HG03469 (cell line): ENCODE data around the gene NAGS.
"Not testable (repeated sequence)": the region's sequence is repeated elsewhere in the genome, so short reads cannot be mapped to it uniquely, and the experiment has no call there.

Experiments
- ATAC-seq: cut with Tn5 transposase; IDR thresholded peaks from one replicate; pipeline ENCODE4 v1.9.1; 2021; ENCODE audit warnings: mild to moderate bottlenecking, moderate library complexity, moderate number of reproducible peaks; ENCODE audit not compliant: unreplicated experiment

The NAGS gene

GRCh38 chr17:44004077-44004760, at the start of gene NAGS:
NAGS (plus strand) TSS chr17:44004622; CDS start chr17:44004664, 42 bp downstream.
- no peak for ATAC-seq

DNA sequence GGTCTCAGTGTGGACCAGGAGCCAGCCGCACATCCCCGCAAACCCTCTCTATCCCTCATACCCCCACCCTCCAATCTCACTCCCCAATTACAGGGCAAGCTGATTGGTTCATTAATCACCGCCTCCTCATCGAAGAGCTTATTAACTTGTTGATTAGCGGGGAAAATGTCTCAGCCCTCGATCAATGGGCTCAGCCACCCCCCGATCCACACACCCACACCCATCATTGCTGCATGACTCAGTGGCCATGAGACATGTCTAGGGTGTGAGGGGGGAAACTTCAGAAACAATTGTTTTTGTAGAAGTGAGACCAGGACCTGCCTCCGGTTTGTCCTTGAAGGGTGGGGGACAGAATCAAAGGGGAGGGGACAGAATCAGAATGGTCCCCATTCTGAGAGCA, 48.2 kb upstream of the NAGS start:
- ATAC-seq = no peak

DNA sequence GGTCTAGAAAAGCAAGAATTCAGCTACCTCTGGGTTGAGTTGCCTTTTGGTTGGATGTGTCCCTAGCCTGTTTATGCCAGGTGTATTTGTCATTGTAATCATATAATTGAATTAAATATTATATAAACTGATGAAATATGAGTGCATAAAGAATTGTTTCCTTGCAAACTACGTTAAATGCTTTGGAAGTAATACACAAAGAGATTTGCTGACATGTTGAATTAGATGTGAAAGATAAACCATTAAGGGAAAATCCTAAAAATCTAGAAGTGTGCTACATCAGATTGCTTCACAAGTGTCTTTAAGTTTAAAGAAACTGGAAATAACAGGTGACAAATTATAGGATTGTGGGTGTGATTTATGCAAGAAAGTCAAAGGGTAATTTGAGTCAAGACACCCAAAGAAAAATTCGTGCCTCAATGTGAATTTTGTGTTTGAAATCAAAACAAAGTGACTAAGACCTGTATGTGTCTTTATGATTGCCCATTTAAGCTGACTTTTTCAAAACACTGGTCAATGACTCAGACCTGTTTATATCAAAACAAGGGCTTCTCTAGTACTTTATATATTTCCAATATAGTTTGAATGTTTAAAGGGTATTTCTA, 45.6 kb upstream of the NAGS start:
- no peak for ATAC-seq

GRCh38 chr17:43961292-43961691, 43.1 kb upstream of the NAGS start:
- ATAC-seq = not testable (repeated sequence)

DNA sequence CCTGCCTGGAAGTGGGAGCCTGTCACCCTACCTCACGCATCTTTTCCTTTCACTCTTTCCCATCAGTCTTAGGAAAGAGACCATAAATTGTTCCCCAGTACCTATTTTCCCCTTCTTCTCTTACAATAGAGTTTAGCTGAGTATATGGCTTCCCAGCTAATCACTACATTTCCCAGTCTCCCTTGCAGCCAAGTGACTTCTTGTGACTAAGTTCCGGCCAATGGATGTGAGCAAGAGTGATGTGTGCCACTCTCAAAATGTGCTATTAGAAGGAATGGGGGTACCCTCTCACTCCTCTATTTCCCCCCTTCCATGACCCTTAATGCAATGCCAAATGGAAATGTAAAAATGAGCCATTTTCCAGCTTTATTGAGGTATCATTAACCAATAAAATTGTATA, 42.5 kb upstream of the NAGS start:
- ATAC-seq = no peak

GRCh38 chr17:43962479-43962878, 41.9 kb upstream of the NAGS start:
- ATAC-seq = no peak

GRCh38 chr17:43966276-43966675, 38.1 kb upstream of the NAGS start:
- no peak for ATAC-seq

- ATAC-seq = no peak
Observed at GRCh38 chr17:43967251-43967875, 37.1 kb upstream of the NAGS start.

DNA sequence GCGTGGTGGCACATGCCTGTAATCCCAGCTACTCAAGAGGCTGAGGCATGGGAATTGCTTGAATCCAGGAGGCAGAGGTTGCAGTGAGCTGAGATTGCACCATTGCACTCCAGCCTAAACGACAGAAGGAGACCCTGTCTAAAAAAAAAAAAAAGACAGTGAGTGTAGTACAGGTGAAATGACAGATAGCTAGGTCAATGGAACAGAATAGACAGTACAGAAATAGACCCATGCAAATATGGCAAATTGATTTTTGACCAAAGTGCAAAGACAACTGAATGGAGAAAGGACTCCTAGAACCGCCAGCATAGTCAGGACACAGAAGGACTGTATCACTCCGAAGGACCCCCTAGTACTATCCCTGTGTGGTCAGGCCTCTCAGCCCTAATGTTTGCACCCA, 34.1 kb upstream of the NAGS start:
- ATAC-seq = no peak

- ATAC-seq = not testable (repeated sequence)
Observed at GRCh38 chr17:43971436-43971835, 33.0 kb upstream of the NAGS start.

- ATAC-seq = not testable (repeated sequence)
Observed at GRCh38 chr17:43972444-43973212, 31.8 kb upstream of the NAGS start.

DNA sequence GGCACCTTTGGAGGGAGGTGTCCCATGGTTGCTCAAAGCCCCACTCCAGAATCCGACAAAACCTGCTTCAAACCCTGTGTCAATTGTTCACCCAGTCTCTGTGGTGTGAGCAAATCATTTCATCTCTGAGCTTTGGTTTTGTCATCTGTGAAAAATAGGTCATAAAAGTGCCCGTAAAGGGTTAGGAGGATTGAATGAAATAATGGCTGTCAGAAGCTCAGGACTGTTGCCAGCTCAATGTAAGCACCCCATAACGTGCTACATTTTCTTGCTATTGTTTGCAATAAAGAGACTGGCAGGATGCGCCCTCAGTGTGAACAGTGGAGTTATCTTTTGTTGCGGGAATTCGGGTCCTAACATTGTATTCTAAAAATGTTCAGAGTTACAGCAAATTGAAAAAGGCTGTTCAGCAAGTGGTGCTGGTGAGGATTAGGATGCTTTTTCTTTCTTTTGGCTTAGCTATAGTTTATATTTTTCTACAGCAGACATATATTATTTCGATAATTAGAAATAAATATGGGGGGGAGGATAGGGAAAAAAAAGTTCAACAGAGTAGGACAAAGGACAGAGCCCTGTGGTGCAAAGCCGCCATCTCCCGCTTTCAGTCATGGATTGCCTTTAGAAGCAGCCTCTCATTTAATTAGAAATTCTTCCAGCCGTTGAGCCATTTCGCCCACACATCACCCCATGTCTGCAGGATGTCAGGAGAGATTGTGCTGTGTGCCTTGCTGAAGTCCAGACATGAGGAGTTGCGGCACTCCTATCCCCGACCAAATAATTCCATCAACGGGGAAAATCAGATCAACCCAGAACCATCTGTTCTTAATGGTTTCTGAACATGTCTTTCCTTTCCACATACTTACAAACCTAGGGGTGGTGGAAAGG, 29.8 kb upstream of the NAGS start:
- ATAC-seq = no peak

GRCh38 chr17:43975898-43976297, 28.5 kb upstream of the NAGS start:
- ATAC-seq = no peak

DNA sequence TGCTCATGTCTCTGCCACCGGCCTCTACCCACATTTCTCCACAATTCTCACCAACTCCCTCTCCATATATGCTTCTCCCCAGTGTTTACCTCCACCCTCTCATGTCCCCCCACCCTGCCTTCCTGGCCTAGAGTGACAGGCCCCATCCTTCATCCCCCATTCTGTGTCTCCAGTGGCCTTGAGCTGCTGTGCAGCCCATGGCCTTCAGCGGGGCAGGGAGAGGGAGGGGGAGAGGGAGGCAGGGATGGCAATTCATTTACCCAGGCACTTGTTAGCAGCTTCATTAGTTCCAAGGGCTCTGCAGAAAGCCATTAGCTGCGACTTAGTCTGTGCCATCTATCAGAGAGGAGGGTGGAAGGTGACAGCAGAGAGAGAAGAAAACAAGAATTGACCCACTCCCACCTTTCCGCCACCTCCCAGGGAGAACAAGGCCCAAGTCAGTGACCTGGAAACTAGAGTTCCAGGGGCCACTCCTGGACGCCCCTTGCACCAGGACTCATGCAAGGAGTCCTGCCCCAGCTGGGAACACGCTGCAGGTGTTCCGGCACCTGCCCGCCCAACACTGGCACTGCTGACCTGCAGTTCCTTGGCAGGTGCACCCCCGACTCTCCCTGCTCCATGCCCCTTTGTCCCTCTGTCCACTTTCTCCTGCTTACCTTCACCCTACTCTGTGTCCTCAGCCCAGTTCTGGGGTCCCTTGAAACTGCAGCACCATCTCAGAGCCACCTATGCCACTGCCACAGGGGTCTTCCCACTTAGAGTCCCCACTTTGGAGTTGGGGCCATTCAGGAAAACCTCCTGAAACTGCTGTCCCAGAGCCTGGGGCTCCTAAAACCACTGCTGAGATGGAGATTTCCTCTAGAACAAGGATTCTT, 27.2 kb upstream of the NAGS start:
- ATAC-seq = no peak

DNA sequence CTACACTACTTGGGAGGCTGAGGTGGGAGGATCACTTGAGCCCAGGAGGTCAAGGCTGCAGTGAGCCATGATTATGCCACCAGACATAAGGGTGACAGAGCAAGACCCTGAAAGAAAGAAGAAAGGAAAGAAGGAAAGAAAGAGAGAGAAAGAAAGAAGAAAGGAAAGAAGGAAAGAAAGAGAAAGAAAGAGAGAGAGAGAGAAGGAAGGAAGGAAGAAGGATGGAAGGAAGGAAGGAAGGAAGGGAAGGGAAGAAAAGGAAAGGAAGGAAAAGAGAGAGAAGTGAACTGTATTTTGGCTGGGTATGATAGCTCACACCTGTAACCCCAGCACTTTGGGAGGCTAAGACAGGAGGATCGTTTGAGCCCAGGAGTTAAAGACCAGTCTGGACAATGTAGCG, 26.3 kb upstream of the NAGS start:
- no peak for ATAC-seq

GRCh38 chr17:43979011-43979410, 25.4 kb upstream of the NAGS start:
- no peak for ATAC-seq

GRCh38 chr17:43979671-43980070, 24.8 kb upstream of the NAGS start:
- ATAC-seq = no peak

GRCh38 chr17:43982171-43982570, 22.3 kb upstream of the NAGS start:
- no peak for ATAC-seq

DNA sequence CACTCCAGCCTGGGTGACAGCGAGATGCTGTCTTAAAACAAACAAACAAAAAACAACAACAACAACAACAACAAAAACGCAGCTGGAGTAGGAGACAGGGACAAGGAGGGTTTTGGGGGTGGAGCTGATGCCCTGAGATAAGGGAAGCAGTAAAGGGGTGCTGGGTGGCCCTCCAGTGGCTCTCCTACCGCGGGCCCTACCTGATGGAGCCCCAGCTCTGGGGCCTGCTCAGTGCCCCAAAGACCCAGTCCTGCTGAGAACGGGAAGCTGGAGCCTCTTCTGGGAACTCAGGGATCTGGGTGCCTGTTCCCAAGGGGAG, 21.3 kb upstream of the NAGS start:
- ATAC-seq = no peak
